Activated naive CD8-positive, alpha-beta T cell treated with anti-CD3 and anti-CD28 coated beads, Interleukin-2, amount 50 U/mL, for 24 hours (primary cell): Measurements from ENCODE around the gene CDCP2.
"Not testable (repeated sequence)": the region's sequence is repeated elsewhere in the genome, so short reads cannot be mapped to it uniquely, and the experiment has no call there.

Experiments used
- ATAC-seq: fragments of 150-1000 bp; cut with Tn5 transposase; one replicate; pipeline ENCODE4 v1.10.0; 2021
- DNase-seq: peaks from one replicate; pipeline ENCODE4 v3.0.0; 2021
- H3K27ac Mint-ChIP-seq: one replicate; pipeline ENCODE4 v1.8.0; 2021; ENCODE audit warnings: mild to moderate bottlenecking, mixed read lengths
- H3K27me3 Mint-ChIP-seq: one replicate; pipeline ENCODE4 v1.8.0; 2021; ENCODE audit warnings: mixed read lengths
- H3K36me3 Mint-ChIP-seq: one replicate; pipeline ENCODE4 v1.8.0; 2021; ENCODE audit warnings: low read depth, mixed read lengths
- H3K4me1 Mint-ChIP-seq: one replicate; pipeline ENCODE4 v1.8.0; 2021; ENCODE audit warnings: mixed read lengths
- H3K4me3 Mint-ChIP-seq: one replicate; pipeline ENCODE4 v1.8.0; 2021; ENCODE audit warnings: mild to moderate bottlenecking, moderate library complexity, mixed read lengths
- H3K9me3 Mint-ChIP-seq: one replicate; pipeline ENCODE4 v1.8.0; 2021; ENCODE audit warnings: mixed read lengths

The CDCP2 gene

GRCh38 chr1:54173681-54174080 is 20.9 kb upstream of the CDCP2 start:
- H3K4me1 Mint-ChIP-seq = peaks cover 6% of the 10 kb centered on the region
- DNase-seq = no peak

GRCh38 chr1:54172614-54173599 is 20.1 kb upstream of the CDCP2 start:
- no peaks in the 10 kb centered on the region for H3K27me3 Mint-ChIP-seq
- H3K4me1 Mint-ChIP-seq = peaks cover 6% of the 10 kb centered on the region
- no peaks in the 10 kb centered on the region for H3K9me3 Mint-ChIP-seq
- no peak for ATAC-seq
- H3K36me3 Mint-ChIP-seq = no peaks in the 10 kb centered on the region
- H3K4me3 Mint-ChIP-seq = no peak overlapping the region
- no peak for DNase-seq
- no peak overlapping the region for H3K27ac Mint-ChIP-seq

More at GRCh38 chr1:54173681-54174080, 20.9 kb upstream of the CDCP2 start:
- Mint-ChIP-seq H3K27me3 (no peaks in the 10 kb centered on the region), H3K27ac (no peak overlapping the region), H3K9me3 (no peaks in the 10 kb centered on the region), H3K4me3 (no peak overlapping the region), H3K36me3 (no peaks in the 10 kb centered on the region)
- no peak for ATAC-seq

- Mint-ChIP-seq H3K27me3 (no peaks in the 10 kb centered on the region), H3K27ac (no peak overlapping the region), H3K4me3 (no peak overlapping the region), H3K9me3 (no peaks in the 10 kb centered on the region), H3K4me1 (peaks cover 6% of the 10 kb centered on the region), H3K36me3 (no peaks in the 10 kb centered on the region)
- no peak for DNase-seq
- no peak for ATAC-seq
These were observed 18.8 kb upstream of the CDCP2 start for GRCh38 chr1:54171606-54172005.

GRCh38 chr1:54171016-54171415 is 18.2 kb upstream of the CDCP2 start:
- no peak for DNase-seq
- Mint-ChIP-seq H3K27ac (no peak overlapping the region), H3K4me3 (no peak overlapping the region)

GRCh38 chr1:54169068-54169467 is 16.3 kb upstream of the CDCP2 start:
- H3K27ac Mint-ChIP-seq = no peak overlapping the region
- no peaks in the 10 kb centered on the region for H3K27me3 Mint-ChIP-seq
- H3K9me3 Mint-ChIP-seq = no peaks in the 10 kb centered on the region
- H3K4me3 Mint-ChIP-seq = no peak overlapping the region
- ATAC-seq (no peak), DNase-seq (no peak)
- peaks cover 6% of the 10 kb centered on the region for H3K4me1 Mint-ChIP-seq
- no peaks in the 10 kb centered on the region for H3K36me3 Mint-ChIP-seq

More at GRCh38 chr1:54171016-54171415, 18.2 kb upstream of the CDCP2 start:
- Mint-ChIP-seq H3K9me3 (no peaks in the 10 kb centered on the region), H3K36me3 (no peaks in the 10 kb centered on the region), H3K27me3 (no peaks in the 10 kb centered on the region), H3K4me1 (peaks cover 6% of the 10 kb centered on the region)
- ATAC-seq = no peak

- Mint-ChIP-seq H3K27ac (no peak overlapping the region), H3K4me3 (no peak overlapping the region), H3K4me1 (peaks cover 6% of the 10 kb centered on the region), H3K36me3 (no peaks in the 10 kb centered on the region), H3K9me3 (no peaks in the 10 kb centered on the region), H3K27me3 (no peaks in the 10 kb centered on the region)
- DNase-seq = no peak
- ATAC-seq = no peak
These were observed 15.6 kb upstream of the CDCP2 start for GRCh38 chr1:54168206-54168965.

GRCh38 chr1:54167422-54168139 is 14.8 kb upstream of the CDCP2 start:
- ATAC-seq (no peak), DNase-seq (no peak)
- Mint-ChIP-seq H3K36me3 (no peaks in the 10 kb centered on the region), H3K9me3 (no peaks in the 10 kb centered on the region), H3K27ac (no peak overlapping the region), H3K4me3 (no peak overlapping the region), H3K4me1 (peaks cover 6% of the 10 kb centered on the region), H3K27me3 (no peaks in the 10 kb centered on the region)

- not testable (repeated sequence) for H3K9me3 Mint-ChIP-seq, H3K27me3 Mint-ChIP-seq, H3K4me1 Mint-ChIP-seq, H3K27ac Mint-ChIP-seq, ATAC-seq, H3K4me3 Mint-ChIP-seq, DNase-seq, H3K36me3 Mint-ChIP-seq
These were observed 13.6 kb upstream of the CDCP2 start for GRCh38 chr1:54166357-54166756.

GRCh38 chr1:54165146-54165545 is 12.3 kb upstream of the CDCP2 start:
- ATAC-seq (no peak), DNase-seq (no peak)
- Mint-ChIP-seq H3K36me3 (no peaks in the 10 kb centered on the region), H3K9me3 (no peaks in the 10 kb centered on the region), H3K27ac (no peak overlapping the region), H3K4me1 (no peaks in the 10 kb centered on the region), H3K4me3 (no peak overlapping the region), H3K27me3 (no peaks in the 10 kb centered on the region)

- H3K36me3 Mint-ChIP-seq = no peaks in the 10 kb centered on the region
- H3K27me3 Mint-ChIP-seq = no peaks in the 10 kb centered on the region
- DNase-seq (no peak), ATAC-seq (no peak)
- H3K4me1 Mint-ChIP-seq = no peaks in the 10 kb centered on the region
- H3K27ac Mint-ChIP-seq = no peak overlapping the region
- H3K9me3 Mint-ChIP-seq = no peaks in the 10 kb centered on the region
- no peak overlapping the region for H3K4me3 Mint-ChIP-seq
These were observed 10.8 kb upstream of the CDCP2 start for GRCh38 chr1:54163573-54163972.

GRCh38 chr1:54163051-54163450 is 10.3 kb upstream of the CDCP2 start:
- H3K4me1 Mint-ChIP-seq = no peaks in the 10 kb centered on the region
- no peak overlapping the region for H3K4me3 Mint-ChIP-seq
- H3K27me3 Mint-ChIP-seq = no peaks in the 10 kb centered on the region
- ATAC-seq = no peak
- DNase-seq = no peak
- no peak overlapping the region for H3K27ac Mint-ChIP-seq
- H3K9me3 Mint-ChIP-seq = no peaks in the 10 kb centered on the region
- no peaks in the 10 kb centered on the region for H3K36me3 Mint-ChIP-seq

GRCh38 chr1:54161495-54162168 is 8.8 kb upstream of the CDCP2 start:
- Mint-ChIP-seq H3K4me3 (no peak overlapping the region), H3K9me3 (no peaks in the 10 kb centered on the region), H3K27me3 (no peaks in the 10 kb centered on the region), H3K27ac (no peak overlapping the region), H3K36me3 (no peaks in the 10 kb centered on the region), H3K4me1 (no peaks in the 10 kb centered on the region)
- DNase-seq (no peak), ATAC-seq (no peak)

- ATAC-seq (no peak), DNase-seq (no peak)
- Mint-ChIP-seq H3K27me3 (no peaks in the 10 kb centered on the region), H3K4me3 (no peak overlapping the region), H3K36me3 (no peaks in the 10 kb centered on the region), H3K9me3 (no peaks in the 10 kb centered on the region), H3K27ac (no peak overlapping the region), H3K4me1 (no peaks in the 10 kb centered on the region)
These were observed 7.6 kb upstream of the CDCP2 start for GRCh38 chr1:54160351-54160750.

GRCh38 chr1:54159733-54160316 is 7.0 kb upstream of the CDCP2 start:
- Mint-ChIP-seq H3K27me3 (no peaks in the 10 kb centered on the region), H3K9me3 (no peaks in the 10 kb centered on the region), H3K4me3 (no peak overlapping the region), H3K36me3 (no peaks in the 10 kb centered on the region), H3K4me1 (no peaks in the 10 kb centered on the region), H3K27ac (no peak overlapping the region)
- DNase-seq (no peak), ATAC-seq (no peak)
